ENCODE measurements around the gene KLC3. TPM values are rescaled to one million over a fixed set of nuclear protein-coding genes. Genes with fewer than 3 reads are reported as not detected.

KLC3 gene
- total RNA-seq, 1 experiment from 2014 or later = 22.8 TPM

DNA sequence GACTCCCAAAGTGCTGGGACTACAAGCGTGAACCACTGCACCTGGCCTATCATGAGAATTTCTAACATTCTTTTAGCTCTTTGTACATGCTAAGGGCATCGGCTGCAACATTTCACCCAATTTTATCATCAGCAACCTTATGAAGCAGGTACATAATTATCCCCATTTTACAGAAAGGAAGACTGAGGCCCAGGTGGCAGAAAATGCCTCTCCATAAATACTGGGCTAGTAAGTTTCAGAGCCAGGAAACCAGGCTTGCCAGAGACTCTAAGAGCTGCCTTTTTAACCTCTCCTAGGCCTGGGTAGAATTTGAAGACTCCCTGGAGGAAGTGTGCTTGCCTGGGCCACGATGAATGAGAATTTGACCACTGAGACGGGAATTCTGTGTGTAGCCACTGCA is 27.6 kb downstream of the KLC3 start (continued):
- no peak for TF ChIP-seq ZBTB33 (IDR thresholded peaks at IDR 0.05; ENCODE audit: extremely low read depth, insufficient replicate concordance, low read length)
- TF ChIP-seq JUND (IDR thresholded peaks at IDR 0.05) = no peak
- TF ChIP-seq SRF (IDR thresholded peaks at IDR 0.05; ENCODE audit: low read depth) = no peak
- no peak for TF ChIP-seq EZH2 (IDR thresholded peaks at IDR 0.05)
- TF ChIP-seq YY1 (IDR thresholded peaks at IDR 0.05; ENCODE audit: extremely low read depth, insufficient replicate concordance, low read depth, low read length) = no peak
- TF ChIP-seq POLR2A (IDR thresholded peaks at IDR 0.05; ENCODE audit: borderline replicate concordance, extremely low read depth, insufficient read depth, insufficient read length) = no peak

DNA sequence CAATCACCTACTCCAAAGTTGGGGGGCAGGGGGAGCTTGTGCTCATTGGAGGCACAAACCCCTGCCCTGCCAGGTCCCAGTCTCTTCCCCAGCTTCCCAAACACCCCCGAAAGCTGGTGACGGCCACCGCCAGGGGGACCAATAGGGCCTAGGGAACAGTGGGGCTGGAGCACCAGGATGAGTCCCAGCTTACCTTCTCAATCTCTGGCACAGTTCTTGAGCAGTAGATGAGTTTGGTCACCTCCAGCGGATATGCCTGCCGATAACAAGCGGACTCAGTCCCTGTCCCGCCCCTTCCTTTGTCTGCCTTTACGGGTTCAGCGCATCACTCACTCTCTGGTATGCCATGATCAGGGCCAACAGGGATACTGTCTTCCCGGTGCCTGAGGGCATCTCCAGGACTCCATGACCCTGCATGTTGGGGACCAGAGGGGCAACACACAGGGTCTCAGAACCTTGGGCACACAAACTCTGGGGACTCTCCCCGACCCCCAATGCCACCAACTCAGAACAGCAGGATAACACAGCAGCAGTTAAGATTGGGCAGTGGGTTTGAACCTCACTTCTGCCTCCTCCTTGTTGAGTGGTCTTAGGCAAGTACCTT is 28.3 kb downstream of the KLC3 start:
- no peaks in the 10 kb centered on the region for H3K27me3 ChIP-seq (ENCODE audit: insufficient read depth, low read length)
- H2AFZ ChIP-seq (ENCODE audit: low read depth, low read length, poor library complexity, severe bottlenecking) = no peak overlapping the region
- peaks cover 0 to 3% of the 10 kb centered on the region in 2 experiments; a peak in 1 of 4 replicates for H3K36me3 ChIP-seq (ENCODE audit: control insufficient read depth in 1 of 2, insufficient read depth in 2 of 2, low read length in 2 of 2)
- intact Hi-C loops (cut with micrococcal nuclease) = no loop called here
- H3K9ac ChIP-seq (ENCODE audit: low read length) = no peak overlapping the region
- ChIA-PET CTCF (interaction anchor here (1.8 kb wide), 1 partner anchor 116 kb away, joined by 3 read pairs; no protein-coding TSS in a partner anchor), RAD21 (ENCODE audit: low non-redundant PET in 1 of 2, low total read pairs in 2 of 2, uncharacterized antibody in 2 of 2, unreplicated experiment in 2 of 2) (no interaction called here), POLR2A (no interaction called here)
- peak overlapping the region in 1 of 2 experiments; percentile 90; a peak in 1 of 4 replicates for H3K4me3 ChIP-seq (replicated peaks in 1 of 2; ENCODE audit: low read depth in 1 of 2, low read length in 2 of 2)
- no peaks in the 10 kb centered on the region for H3K9me3 ChIP-seq (ENCODE audit: control insufficient read depth in 1 of 2, insufficient read depth in 1 of 2, low read depth in 1 of 2, low read length in 2 of 2)
- no peak overlapping the region; the same call in 1 of the 2 replicates for H3K27ac ChIP-seq (ENCODE audit: low read depth, low read length)
- no peaks in the 10 kb centered on the region for H4K20me1 ChIP-seq (ENCODE audit: insufficient read depth)
- peak overlapping the region; percentile 93 for H3K4me2 ChIP-seq (ENCODE audit: low read length)
- H3K79me2 ChIP-seq (ENCODE audit: insufficient read depth, low read length) = peaks cover 15% of the 10 kb centered on the region; the same call in 1 of the 2 replicates
- no TSS peak for BruUV-seq (replicated peaks)
- H3K4me1 ChIP-seq (ENCODE audit: control insufficient read depth in 1 of 2, insufficient read depth in 2 of 2, low read length in 2 of 2) = peaks cover 5 to 21% of the 10 kb centered on the region in 2 experiments; a peak in 3 of 4 replicates
- no peak for DNase-seq (ENCODE audit: low read depth, low spot score)
- ATAC-seq = no peak
- no peaks in the 10 kb centered on the region for H3K9me2 ChIP-seq (ENCODE audit: insufficient read depth)
- TF ChIP-seq, protein P1, sequence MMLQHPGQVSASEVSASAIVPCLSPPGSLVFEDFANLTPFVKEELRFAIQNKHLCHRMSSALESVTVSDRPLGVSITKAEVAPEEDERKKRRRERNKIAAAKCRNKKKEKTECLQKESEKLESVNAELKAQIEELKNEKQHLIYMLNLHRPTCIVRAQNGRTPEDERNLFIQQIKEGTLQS (IDR thresholded peaks at IDR 0.05) = no peak
- TF ChIP-seq ZNF274 (IDR thresholded peaks at IDR 0.05; ENCODE audit: low read depth, low read length) = no peak
- no peak for TF ChIP-seq EZH2phosphoT487 (IDR thresholded peaks at IDR 0.05; ENCODE audit: borderline replicate concordance)
- TF ChIP-seq TCF7L2 (IDR thresholded peaks at IDR 0.05; ENCODE audit: borderline replicate concordance, extremely low read depth, insufficient read depth, insufficient read length) = no peak
- TF ChIP-seq ZBTB33 (IDR thresholded peaks at IDR 0.05; ENCODE audit: extremely low read depth, insufficient replicate concordance, low read length) = no peak
- TF ChIP-seq, protein P2, sequence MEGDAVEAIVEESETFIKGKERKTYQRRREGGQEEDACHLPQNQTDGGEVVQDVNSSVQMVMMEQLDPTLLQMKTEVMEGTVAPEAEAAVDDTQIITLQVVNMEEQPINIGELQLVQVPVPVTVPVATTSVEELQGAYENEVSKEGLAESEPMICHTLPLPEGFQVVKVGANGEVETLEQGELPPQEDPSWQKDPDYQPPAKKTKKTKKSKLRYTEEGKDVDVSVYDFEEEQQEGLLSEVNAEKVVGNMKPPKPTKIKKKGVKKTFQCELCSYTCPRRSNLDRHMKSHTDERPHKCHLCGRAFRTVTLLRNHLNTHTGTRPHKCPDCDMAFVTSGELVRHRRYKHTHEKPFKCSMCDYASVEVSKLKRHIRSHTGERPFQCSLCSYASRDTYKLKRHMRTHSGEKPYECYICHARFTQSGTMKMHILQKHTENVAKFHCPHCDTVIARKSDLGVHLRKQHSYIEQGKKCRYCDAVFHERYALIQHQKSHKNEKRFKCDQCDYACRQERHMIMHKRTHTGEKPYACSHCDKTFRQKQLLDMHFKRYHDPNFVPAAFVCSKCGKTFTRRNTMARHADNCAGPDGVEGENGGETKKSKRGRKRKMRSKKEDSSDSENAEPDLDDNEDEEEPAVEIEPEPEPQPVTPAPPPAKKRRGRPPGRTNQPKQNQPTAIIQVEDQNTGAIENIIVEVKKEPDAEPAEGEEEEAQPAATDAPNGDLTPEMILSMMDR (IDR thresholded peaks at IDR 0.05 in 2 of 3, conservative IDR thresholded peaks at IDR 0.05 in 1 of 3; ENCODE audit: borderline replicate concordance in 1 of 3, insufficient read depth in 1 of 3, low read depth in 2 of 3, low read length in 2 of 3) = no peak
- no peak for TF ChIP-seq YY1 (IDR thresholded peaks at IDR 0.05; ENCODE audit: extremely low read depth, insufficient replicate concordance, low read depth, low read length)
- no peak for TF ChIP-seq SRF (IDR thresholded peaks at IDR 0.05; ENCODE audit: low read depth)
- no peak for TF ChIP-seq ELF1 (IDR thresholded peaks at IDR 0.05; ENCODE audit: borderline replicate concordance, low read depth)
- TF ChIP-seq POLR2AphosphoS5 (IDR thresholded peaks at IDR 0.05; ENCODE audit: low read depth, low read length) = no peak
- no peak for TF ChIP-seq FOSL1 (IDR thresholded peaks at IDR 0.05; ENCODE audit: low read depth)
- TF ChIP-seq CBX3 (IDR thresholded peaks at IDR 0.05; ENCODE audit: low read depth) = no peak
- TF ChIP-seq ZFX (IDR thresholded peaks at IDR 0.05) = no peak

Data from HCT116 (cell line).